Measurements from ENCODE around the gene JAZF1. TPM values are rescaled to one million over a fixed set of nuclear protein-coding genes. Genes with fewer than 3 reads are reported as not detected.

JAZF1 gene
- total RNA-seq, 2 experiments from 2014 or later = 3.3 to 4.0 TPM

GRCh38 chr7:27826357-27826756 is 354.2 kb downstream of the JAZF1 start:
- Mint-ChIP-seq H3K36me3 (ENCODE audit: low read depth) (peaks cover 7% of the 10 kb centered on the region), H3K27me3 (no peaks in the 10 kb centered on the region), H3K9me3 (no peaks in the 10 kb centered on the region), H3K27ac (no peak overlapping the region), H3K4me1 (ENCODE audit: low read depth) (no peaks in the 10 kb centered on the region), H3K4me3 (no peak overlapping the region)
- ChIA-PET POLR2A (no interaction called here), CTCF (interaction anchor here (1.5 kb wide), 1 partner anchor 13 kb away, joined by 4 read pairs; no protein-coding TSS in a partner anchor)
- intact Hi-C loops (cut with micrococcal nuclease) = no loop called here
- ATAC-seq (no peak), DNase-seq (no peak)
- TF ChIP-seq, protein P1, sequence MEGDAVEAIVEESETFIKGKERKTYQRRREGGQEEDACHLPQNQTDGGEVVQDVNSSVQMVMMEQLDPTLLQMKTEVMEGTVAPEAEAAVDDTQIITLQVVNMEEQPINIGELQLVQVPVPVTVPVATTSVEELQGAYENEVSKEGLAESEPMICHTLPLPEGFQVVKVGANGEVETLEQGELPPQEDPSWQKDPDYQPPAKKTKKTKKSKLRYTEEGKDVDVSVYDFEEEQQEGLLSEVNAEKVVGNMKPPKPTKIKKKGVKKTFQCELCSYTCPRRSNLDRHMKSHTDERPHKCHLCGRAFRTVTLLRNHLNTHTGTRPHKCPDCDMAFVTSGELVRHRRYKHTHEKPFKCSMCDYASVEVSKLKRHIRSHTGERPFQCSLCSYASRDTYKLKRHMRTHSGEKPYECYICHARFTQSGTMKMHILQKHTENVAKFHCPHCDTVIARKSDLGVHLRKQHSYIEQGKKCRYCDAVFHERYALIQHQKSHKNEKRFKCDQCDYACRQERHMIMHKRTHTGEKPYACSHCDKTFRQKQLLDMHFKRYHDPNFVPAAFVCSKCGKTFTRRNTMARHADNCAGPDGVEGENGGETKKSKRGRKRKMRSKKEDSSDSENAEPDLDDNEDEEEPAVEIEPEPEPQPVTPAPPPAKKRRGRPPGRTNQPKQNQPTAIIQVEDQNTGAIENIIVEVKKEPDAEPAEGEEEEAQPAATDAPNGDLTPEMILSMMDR (IDR thresholded peaks at IDR 0.05) = no peak

- TF ChIP-seq, protein P1 (IDR thresholded peaks at IDR 0.05) = no peak
- no peak overlapping the region for H3K27ac Mint-ChIP-seq
- no peak overlapping the region for H3K4me3 Mint-ChIP-seq
- ATAC-seq (no peak), DNase-seq (no peak)
- ChIA-PET POLR2A (no interaction called here), CTCF (interaction anchor here (1.5 kb wide), 2 partner anchors 13 to 194 kb away, joined by 3 to 4 read pairs; no protein-coding TSS in a partner anchor)
- peaks cover 7% of the 10 kb centered on the region for H3K36me3 Mint-ChIP-seq (ENCODE audit: low read depth)
- no peaks in the 10 kb centered on the region for H3K4me1 Mint-ChIP-seq (ENCODE audit: low read depth)
- no peaks in the 10 kb centered on the region for H3K9me3 Mint-ChIP-seq
- intact Hi-C loops (cut with micrococcal nuclease) = no loop called here
- no peaks in the 10 kb centered on the region for H3K27me3 Mint-ChIP-seq
Measured at GRCh38 chr7:27825891-27826290, 354.7 kb downstream of the JAZF1 start.

- TF ChIP-seq, protein P1 (IDR thresholded peaks at IDR 0.05) = no peak
- no peaks in the 10 kb centered on the region for H3K9me3 Mint-ChIP-seq
- no peak for DNase-seq
- intact Hi-C loops (cut with micrococcal nuclease) = no loop called here
- H3K4me3 Mint-ChIP-seq = no peak overlapping the region
- no peaks in the 10 kb centered on the region for H3K27me3 Mint-ChIP-seq
- ChIA-PET POLR2A (no interaction called here), CTCF (no interaction called here)
- no peak for ATAC-seq
- H3K27ac Mint-ChIP-seq = no peak overlapping the region
- no peaks in the 10 kb centered on the region for H3K4me1 Mint-ChIP-seq (ENCODE audit: low read depth)
- H3K36me3 Mint-ChIP-seq (ENCODE audit: low read depth) = peaks cover 22% of the 10 kb centered on the region
Measured at GRCh38 chr7:27822245-27822644, 358.4 kb downstream of the JAZF1 start.

DNA sequence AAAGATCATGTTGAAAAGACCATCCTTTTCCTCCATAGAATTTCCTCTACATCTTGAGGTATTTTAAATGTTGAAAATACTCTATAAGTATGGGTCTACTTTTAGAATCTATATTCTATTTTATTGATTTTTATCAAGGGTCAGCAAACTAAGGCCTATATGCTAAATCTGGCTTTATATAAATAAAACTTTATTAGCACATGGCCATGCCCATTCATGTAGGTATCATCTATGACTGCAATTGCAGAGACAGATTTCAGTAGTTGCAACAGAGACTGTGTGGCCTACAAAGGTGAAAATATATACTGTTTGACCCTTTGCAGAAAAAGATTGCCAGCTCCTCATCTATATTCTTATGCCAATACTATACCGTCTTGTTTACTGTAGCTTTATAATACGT is 367.9 kb downstream of the JAZF1 start:
- Mint-ChIP-seq H3K4me3 (no peak overlapping the region), H3K9me3 (no peaks in the 10 kb centered on the region), H3K27ac (no peak overlapping the region), H3K27me3 (no peaks in the 10 kb centered on the region), H3K4me1 (ENCODE audit: low read depth) (peaks cover 5% of the 10 kb centered on the region), H3K36me3 (ENCODE audit: low read depth) (peaks cover 13% of the 10 kb centered on the region)
- CTCF ChIA-PET = no interaction called here
- POLR2A ChIA-PET = no interaction called here
- ATAC-seq (no peak), DNase-seq (no peak)
- TF ChIP-seq, protein P1 (IDR thresholded peaks at IDR 0.05) = no peak
- intact Hi-C loops (cut with micrococcal nuclease) = no loop called here

DNA sequence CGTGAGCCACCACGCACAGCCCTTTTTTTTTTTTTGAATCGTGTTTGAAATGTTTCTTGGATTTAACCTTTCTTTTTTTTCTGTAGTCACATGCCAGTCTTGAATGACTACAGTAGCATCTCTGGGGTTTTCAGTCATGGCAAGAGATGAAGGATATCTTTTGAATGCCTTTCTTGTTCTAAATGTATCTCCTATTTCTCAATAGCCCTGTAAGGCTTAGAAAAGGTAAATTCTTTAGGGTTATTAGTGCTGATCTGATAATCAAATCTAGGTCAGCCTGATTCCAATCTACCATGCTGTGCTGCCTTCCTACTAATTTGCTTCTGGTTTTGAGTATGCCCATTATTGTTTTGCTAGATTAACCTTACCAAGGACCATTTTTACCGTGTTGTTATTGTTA is 370.4 kb downstream of the JAZF1 start:
- Mint-ChIP-seq H3K27ac (no peak overlapping the region), H3K36me3 (ENCODE audit: low read depth) (peaks cover 13% of the 10 kb centered on the region), H3K27me3 (no peaks in the 10 kb centered on the region), H3K4me3 (no peak overlapping the region), H3K9me3 (no peaks in the 10 kb centered on the region), H3K4me1 (ENCODE audit: low read depth) (peaks cover 5% of the 10 kb centered on the region)
- ChIA-PET POLR2A (no interaction called here), CTCF (no interaction called here)
- TF ChIP-seq, protein P1 (IDR thresholded peaks at IDR 0.05) = no peak
- intact Hi-C loops (cut with micrococcal nuclease) = no loop called here
- DNase-seq = no peak
- no peak for ATAC-seq

Measured in activated CD8-positive, alpha-beta T cell treated with anti-CD3 and anti-CD28 coated beads for 36 hours (primary cell).